Measurements from ENCODE around the gene SLC35C1.

DNA sequence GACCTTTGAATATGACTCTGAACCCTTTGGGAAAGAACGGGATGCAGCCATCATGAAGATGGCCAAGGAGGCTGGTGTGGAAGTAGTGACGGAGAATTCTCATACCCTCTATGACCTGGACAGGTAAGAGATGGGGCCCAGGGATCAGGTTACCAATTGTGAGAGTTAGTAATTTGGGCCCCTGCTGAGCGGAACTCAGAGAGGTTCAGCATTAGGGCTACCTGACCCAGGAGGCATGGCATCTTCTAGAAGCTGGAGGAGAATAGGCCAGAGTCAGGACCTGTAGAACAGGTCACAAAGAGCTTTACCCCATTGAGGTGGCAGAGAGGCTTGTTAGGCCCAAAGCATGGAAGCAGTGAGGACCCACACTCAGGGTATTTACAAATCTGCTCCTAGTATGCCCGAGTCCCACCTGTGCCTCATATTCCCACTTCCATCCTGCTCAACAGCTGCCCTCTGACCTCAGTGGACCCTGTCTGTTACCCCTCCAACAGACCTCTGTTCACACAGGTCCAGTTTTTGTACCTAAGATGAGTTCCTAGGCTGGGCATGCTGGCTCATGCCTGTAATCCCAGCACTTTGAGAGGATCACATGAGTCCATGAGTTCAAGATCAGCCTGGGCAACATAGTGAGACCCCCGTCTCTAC lies 53.9 kb downstream of the SLC35C1 start:
- TF ChIP-seq, protein P1, sequence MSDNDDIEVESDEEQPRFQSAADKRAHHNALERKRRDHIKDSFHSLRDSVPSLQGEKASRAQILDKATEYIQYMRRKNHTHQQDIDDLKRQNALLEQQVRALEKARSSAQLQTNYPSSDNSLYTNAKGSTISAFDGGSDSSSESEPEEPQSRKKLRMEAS (CRISPR knock-in tag; IDR thresholded peaks at IDR 0.05): no peak
- TF ChIP-seq, protein P2, sequence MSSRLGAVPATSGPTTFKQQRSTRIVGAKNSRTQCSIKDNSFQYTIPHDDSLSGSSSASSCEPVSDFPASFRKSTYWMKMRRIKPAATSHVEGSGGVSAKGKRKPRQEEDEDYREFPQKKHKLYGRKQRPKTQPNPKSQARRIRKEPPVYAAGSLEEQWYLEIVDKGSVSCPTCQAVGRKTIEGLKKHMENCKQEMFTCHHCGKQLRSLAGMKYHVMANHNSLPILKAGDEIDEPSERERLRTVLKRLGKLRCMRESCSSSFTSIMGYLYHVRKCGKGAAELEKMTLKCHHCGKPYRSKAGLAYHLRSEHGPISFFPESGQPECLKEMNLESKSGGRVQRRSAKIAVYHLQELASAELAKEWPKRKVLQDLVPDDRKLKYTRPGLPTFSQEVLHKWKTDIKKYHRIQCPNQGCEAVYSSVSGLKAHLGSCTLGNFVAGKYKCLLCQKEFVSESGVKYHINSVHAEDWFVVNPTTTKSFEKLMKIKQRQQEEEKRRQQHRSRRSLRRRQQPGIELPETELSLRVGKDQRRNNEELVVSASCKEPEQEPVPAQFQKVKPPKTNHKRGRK (CRISPR knock-in tag; IDR thresholded peaks at IDR 0.05; ENCODE audit: borderline replicate concordance): no peak
- no peak for TF ChIP-seq TEAD4 (CRISPR knock-in tag; IDR thresholded peaks at IDR 0.05)
- TF ChIP-seq, protein P3, sequence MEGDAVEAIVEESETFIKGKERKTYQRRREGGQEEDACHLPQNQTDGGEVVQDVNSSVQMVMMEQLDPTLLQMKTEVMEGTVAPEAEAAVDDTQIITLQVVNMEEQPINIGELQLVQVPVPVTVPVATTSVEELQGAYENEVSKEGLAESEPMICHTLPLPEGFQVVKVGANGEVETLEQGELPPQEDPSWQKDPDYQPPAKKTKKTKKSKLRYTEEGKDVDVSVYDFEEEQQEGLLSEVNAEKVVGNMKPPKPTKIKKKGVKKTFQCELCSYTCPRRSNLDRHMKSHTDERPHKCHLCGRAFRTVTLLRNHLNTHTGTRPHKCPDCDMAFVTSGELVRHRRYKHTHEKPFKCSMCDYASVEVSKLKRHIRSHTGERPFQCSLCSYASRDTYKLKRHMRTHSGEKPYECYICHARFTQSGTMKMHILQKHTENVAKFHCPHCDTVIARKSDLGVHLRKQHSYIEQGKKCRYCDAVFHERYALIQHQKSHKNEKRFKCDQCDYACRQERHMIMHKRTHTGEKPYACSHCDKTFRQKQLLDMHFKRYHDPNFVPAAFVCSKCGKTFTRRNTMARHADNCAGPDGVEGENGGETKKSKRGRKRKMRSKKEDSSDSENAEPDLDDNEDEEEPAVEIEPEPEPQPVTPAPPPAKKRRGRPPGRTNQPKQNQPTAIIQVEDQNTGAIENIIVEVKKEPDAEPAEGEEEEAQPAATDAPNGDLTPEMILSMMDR (IDR thresholded peaks at IDR 0.05): no peak
- TF ChIP-seq, protein P4, sequence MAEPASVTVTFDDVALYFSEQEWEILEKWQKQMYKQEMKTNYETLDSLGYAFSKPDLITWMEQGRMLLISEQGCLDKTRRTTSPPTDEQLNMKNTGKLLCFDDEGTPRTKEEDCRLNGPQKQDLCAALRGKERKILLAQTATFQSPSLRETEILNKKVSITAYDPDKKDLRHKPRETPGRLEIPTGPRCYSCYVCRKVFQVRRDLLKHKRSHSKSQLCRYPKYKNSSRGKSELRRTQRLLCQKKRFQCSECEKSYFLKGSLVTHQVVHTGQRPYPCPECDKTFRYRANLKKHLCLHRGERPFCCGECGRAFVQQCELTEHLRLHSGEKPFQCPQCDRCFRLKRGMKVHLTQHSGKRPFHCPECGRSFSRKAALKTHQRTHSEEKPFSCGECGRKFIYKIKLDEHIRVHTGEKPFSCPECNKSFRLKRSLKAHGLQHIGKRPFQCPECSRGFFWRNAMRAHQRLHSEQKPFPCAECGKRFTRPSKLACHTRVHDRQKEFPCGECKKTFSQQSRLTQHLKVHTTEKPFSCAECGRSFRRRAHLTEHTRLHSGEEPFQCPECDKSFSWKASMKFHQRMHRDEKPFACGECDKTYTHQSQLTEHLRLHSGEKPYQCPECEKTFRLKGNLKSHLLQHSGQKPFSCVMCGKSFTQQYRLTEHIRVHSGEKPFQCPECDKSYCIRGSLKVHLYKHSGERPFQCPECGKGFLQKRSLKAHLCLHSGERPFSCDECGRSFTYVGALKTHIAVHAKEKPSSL (CRISPR knock-in tag; conservative IDR thresholded peaks at IDR 0.05): no peak
- TF ChIP-seq, protein P5, sequence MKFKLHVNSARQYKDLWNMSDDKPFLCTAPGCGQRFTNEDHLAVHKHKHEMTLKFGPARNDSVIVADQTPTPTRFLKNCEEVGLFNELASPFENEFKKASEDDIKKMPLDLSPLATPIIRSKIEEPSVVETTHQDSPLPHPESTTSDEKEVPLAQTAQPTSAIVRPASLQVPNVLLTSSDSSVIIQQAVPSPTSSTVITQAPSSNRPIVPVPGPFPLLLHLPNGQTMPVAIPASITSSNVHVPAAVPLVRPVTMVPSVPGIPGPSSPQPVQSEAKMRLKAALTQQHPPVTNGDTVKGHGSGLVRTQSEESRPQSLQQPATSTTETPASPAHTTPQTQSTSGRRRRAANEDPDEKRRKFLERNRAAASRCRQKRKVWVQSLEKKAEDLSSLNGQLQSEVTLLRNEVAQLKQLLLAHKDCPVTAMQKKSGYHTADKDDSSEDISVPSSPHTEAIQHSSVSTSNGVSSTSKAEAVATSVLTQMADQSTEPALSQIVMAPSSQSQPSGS (CRISPR knock-in tag; IDR thresholded peaks at IDR 0.05; ENCODE audit: borderline replicate concordance, low read depth): no peak
- no peak for TF ChIP-seq SMAD4 (CRISPR knock-in tag; IDR thresholded peaks at IDR 0.05)
- TF ChIP-seq, protein P6, sequence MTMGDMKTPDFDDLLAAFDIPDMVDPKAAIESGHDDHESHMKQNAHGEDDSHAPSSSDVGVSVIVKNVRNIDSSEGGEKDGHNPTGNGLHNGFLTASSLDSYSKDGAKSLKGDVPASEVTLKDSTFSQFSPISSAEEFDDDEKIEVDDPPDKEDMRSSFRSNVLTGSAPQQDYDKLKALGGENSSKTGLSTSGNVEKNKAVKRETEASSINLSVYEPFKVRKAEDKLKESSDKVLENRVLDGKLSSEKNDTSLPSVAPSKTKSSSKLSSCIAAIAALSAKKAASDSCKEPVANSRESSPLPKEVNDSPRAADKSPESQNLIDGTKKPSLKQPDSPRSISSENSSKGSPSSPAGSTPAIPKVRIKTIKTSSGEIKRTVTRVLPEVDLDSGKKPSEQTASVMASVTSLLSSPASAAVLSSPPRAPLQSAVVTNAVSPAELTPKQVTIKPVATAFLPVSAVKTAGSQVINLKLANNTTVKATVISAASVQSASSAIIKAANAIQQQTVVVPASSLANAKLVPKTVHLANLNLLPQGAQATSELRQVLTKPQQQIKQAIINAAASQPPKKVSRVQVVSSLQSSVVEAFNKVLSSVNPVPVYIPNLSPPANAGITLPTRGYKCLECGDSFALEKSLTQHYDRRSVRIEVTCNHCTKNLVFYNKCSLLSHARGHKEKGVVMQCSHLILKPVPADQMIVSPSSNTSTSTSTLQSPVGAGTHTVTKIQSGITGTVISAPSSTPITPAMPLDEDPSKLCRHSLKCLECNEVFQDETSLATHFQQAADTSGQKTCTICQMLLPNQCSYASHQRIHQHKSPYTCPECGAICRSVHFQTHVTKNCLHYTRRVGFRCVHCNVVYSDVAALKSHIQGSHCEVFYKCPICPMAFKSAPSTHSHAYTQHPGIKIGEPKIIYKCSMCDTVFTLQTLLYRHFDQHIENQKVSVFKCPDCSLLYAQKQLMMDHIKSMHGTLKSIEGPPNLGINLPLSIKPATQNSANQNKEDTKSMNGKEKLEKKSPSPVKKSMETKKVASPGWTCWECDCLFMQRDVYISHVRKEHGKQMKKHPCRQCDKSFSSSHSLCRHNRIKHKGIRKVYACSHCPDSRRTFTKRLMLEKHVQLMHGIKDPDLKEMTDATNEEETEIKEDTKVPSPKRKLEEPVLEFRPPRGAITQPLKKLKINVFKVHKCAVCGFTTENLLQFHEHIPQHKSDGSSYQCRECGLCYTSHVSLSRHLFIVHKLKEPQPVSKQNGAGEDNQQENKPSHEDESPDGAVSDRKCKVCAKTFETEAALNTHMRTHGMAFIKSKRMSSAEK (CRISPR knock-in tag; IDR thresholded peaks at IDR 0.05; ENCODE audit: borderline replicate concordance): no peak
- TF ChIP-seq NR2C2 (CRISPR knock-in tag; IDR thresholded peaks at IDR 0.05): no peak

Data from WTC11 (cell line).